Fibroblast of skin of left biceps (primary cell): Measurements from ENCODE around the gene SELENON.

ENCODE experiments used
- DNase-seq, 2 experiments: peaks; one replicate each; pipeline ENCODE4 v3.0.0-alpha.2; 2013; ENCODE audit warnings: low read depth in 2 of 2

SELENON gene

DNA sequence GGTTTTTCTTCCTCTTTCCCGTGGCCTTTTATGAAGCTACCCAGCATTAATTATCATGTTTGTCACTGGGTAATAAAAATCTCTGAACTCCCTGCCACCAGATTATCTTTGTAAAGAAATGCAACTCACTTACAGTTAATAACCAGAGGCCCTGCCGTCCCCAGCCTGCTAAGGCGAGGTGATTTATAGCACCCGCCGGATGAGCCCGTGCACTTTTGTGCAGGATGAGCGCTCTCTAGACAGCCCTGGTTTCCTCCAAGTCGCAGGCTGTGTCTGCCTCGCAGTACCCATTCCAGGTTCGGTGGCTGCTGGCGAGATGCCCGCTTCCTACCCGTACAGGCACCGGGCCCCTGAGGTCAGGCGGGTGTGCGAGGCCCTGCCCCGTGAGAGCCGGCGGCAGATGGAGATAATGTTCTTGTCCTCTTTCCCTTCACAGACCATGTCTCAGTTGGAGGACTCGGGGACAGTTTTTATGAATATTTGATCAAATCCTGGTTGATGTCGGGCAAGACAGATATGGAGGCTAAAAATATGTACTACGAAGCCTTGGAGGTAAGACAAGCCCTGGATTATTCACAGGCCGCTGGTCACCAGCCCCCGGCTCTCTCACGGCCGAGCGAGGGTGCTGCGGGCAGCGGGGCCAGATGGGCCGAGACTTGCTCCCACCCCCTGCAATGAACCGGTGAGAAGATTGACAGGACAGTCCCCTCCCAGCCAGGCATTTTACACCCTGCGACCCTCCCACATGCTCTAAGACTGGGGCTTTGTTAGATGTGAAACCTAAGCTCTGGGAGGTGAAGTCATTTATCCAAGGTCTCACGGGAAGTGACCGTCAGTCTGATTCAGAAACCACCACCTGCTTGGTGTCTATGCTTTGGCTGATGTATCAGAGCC lies 28.5 kb upstream of the SELENON start:
- no peak for DNase-seq

DNA sequence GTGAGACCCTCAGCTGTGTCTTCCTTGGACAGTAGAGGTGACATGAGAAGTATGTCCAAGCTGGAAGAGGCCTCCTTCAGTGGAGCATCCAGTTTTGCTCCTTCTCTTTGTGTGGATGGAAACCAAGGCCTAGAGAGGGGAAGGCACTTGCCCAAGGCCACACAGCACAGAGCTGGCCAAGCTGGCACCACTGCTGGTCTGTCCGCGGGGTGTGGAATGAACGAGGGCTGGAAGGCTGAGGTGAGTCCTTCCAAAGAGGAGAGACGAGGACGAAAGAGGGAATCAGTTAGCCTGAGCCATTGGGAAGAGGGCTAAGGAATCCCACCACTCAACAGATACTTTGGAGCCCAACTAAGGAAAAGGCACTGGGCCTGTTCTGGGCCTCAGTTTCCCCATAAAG lies 27.8 kb upstream of the SELENON start:
- DNase-seq = no peak

DNA sequence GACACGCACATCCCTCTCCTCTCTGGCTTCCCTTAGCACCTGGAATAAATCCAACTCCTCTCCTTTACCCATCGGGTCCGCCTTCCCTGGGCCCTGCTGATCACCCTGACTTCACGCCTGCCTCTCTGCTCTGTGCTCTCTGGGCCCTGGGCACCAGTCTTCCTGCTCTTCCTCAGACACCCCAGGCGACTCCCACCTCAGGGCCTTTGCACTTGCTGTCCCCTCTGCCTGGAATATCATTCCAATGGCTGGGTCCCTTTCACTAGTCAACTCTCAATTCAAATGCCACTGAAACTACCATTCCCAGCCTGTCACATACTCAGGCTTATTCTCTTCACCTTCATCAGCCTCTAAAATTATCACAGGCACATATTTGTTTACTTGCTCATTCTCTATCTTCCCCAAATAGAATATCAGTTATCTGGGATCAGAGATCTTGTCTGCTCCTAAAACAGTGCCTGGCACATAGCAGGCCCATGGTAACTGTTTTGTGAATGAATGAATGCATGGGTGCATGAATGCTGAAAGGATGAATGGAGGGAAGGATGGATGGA lies 27.2 kb upstream of the SELENON start:
- DNase-seq = no peak

GRCh38 chr1:25773441-25774125 lies 26.4 kb upstream of the SELENON start:
- DNase-seq = no peak

- no peak for DNase-seq
These were observed 25.7 kb upstream of the SELENON start for GRCh38 chr1:25774206-25774803.

DNA sequence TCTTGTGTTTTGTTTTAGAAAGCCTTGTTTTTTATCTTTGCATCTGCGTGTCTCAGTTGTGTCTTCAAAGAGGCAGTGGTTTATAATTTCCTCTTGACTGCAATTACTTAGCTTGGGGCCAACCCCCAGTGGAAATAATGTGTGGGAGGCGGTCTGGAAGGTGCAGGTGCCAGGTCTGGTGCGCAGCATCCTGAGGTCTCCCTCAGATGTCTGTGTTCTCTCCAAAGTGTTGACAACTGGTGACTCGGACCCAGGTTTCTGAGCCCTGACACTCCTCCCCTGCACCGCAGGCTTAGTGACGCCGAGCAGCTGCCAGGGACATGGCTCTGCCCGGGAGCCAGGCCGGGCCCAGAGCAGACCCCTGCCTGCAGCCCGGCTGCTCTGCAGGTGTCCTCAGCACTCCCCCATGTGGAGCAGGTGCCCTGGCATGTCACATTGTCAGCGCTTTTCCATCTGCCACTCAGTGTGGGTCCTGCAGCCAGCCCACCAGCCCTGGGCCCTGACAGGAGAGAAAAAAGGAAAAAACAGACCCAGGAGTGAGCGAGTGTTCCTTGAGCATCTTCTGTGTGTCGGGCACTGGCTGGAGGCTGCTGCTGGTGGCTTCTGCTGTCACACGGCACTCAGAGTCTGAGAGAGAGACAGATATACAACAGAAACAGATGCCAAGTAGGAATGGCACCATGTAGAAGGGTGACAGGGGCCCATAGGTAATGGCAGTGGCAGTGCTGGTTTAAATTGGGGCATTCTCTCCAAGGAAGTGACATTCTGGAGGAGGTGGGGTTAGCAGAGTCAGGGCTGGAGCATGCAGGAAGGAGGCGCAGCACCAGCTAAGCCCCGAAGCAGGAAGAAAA lies 24.8 kb upstream of the SELENON start:
- DNase-seq = no peak

- DNase-seq = no peak
These were observed 20.6 kb upstream of the SELENON start for GRCh38 chr1:25779388-25779787.

DNA sequence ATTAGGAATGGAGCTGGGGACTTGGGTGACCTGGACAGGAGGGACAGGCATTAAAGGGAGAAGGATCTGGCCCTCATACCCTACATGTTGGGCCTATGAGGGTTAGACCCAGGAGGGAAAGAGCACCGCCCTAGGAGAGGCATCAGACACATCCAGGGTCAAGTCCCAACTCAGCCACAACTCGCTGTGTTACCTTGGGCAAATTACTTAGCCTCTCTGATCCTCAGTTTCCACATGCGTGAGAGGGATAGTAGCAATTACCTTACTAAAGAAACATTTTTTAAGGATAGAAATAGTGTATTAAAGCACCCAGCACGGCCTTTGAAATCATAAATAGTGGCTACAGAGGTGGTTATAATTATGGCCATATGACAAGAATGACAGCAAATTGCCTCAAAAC lies 20.1 kb upstream of the SELENON start:
- no peak for DNase-seq

DNA sequence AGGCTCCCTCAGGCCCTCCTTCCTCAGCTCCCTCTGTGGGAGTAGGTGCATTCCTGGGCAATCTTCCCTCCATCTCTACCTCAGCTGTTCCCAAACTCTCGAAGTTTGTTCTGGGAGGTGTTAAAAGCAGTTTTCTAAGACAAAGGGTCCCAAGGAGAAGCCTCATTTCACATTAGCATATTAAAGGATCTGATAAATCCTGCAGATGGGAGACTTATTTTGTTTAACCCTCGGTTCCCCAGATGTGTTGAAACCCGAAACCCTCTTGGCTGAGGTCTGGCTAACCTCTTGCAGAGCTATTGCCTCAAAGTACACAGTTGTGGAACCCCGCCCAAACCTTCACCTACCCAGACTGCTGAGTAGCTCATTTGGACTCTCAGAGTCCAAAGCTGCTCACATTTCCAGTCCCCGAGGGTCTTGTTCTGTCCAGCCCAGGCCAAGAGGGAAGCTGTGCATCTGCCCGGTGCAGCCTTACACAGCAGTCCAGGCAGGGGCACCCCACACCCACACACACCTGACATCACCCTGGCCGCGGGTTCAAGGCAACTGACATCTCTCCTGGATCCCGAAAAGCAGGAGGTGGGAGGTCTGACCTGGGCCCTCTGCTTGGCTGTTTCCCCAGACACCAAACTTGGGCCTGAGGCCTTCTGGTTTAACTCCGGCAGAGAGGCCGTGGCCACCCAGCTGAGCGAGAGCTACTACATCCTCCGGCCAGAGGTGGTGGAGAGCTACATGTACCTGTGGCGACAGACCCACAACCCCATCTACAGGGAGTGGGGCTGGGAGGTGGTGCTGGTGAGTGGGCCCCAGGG lies 19.5 kb upstream of the SELENON start:
- no peak for DNase-seq

DNA sequence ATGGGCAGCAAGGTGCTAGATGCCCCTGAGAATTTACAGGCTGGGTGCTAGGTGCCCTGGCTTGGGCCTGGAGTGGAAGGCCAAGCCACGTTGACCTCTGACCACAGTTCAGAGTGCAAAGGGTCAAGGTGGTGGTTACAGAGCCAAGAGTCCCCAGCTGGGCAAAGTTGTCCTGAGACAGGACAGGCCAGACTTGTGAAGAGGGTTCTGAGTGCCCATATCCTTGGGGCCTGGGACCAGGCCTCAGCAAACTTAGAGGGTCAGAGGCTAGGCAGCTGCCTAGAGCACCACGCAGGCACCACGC lies 18.9 kb upstream of the SELENON start:
- no peak for DNase-seq

DNA sequence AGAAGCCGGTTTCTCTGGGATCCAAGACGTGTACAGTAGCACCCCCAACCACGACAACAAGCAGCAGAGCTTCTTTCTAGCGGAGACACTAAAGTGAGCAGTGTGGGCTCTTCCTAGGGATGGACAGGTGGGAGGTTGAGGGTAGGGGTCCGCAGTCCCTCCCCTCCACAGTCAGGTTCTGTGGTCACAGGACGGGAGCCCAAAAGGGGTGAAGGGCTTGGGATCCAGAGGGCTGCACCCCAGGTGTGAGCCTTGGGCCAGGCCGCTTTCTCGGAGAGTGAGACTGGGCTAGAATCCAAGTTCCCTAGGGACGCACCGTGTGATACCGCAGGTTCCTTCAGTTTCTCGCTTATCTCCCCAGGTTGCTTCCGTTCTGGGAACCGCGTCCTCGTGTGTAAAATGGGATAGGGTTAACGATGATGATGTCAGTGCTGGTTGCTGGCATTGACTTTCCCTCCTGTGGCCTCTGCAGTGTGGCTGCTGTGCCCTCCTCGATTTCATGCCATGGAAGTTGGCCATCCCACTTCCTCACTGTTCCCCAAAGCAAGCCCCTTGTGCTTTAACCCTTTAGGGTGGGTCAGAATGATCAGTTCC lies 17.3 kb upstream of the SELENON start:
- no peak for DNase-seq

- DNase-seq = no peak
These were observed 15.4 kb upstream of the SELENON start for GRCh38 chr1:25784575-25785051.

DNA sequence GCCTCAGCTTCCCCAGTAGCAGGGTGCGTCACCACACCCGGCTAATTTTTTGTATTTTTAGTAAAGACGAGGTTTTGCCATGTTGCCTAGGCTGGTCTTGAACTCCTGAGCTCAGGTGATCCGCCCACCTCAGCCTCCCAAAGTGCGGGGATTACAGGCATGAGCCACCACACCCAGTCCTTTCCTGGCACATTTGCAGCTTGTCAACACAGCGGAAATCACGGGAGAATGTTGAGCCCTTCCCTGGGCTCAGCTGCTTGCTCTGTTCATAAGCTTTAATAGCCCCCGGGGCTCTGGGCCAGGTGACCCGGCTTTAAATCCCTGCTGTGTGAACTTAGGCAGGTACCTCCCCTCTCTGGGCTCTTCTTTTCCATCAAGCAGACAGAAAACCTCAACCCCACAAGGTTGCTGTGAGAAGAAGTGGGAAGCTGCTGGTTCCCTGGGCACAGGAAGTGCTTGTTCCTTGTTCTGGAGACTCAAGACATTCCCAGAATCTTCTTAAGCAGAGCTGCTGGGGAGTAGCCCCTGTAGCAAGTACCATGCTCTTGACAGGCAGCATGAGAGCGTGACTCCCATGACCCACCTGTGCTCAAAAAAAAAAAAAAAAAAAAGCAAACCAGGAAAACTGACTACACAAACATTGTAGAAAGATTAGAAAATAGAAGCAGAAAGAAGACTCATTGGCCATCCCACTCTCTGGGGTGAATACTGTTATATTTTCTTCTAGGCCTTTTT lies 14.5 kb upstream of the SELENON start:
- DNase-seq = no peak

DNA sequence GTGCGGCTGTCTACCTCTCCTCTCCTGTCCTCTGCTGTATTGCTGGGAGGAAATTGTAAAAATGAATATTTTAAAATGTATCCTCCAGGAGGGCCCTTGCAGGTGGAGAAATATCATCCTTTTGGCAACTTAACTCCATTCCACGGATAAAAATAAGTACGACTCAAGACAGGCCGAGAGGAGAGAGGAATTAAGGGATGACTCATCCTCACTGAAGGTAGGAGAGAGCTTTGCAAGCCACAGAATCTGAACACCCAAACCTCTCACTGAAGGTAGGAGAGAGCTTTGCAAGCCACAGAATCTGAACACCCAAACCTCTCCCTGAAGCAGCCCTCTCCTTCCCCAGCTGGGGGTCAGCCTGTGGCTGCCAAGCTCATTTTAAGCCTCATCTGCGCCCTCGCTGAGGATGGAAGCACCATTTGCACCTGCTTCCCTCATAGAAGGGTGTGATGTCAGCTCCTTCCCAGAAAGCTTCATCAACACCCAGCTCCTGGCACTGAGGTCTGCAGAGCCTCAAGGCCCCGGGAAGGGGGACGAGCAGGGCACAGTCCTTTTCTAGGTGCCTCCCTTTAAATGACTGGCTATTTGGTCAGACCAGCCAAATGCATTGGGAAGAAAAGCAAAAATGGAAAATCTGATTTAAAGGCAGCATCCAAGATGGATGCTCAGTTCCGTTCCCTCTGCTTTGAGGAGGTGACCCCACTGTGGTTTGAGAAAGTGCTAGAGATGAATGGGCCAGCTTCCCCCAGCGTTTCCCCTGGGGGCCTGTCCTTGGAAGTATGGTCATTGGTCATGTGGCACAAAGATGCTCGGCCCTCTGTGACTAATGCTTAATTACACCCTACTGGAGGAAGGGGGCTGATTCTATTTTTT lies 12.9 kb upstream of the SELENON start:
- DNase-seq = no peak

- DNase-seq = no peak
These were observed 12.2 kb upstream of the SELENON start for GRCh38 chr1:25787760-25788166.

- no peak for DNase-seq
These were observed 9.5 kb upstream of the SELENON start for GRCh38 chr1:25790472-25790871.

- no peak for DNase-seq
These were observed 7.9 kb upstream of the SELENON start for GRCh38 chr1:25792115-25792514.

GRCh38 chr1:25793585-25794170 lies 6.3 kb upstream of the SELENON start:
- no peak for DNase-seq
